AG09309 (cell line): Measurements from ENCODE around the gene CDK16.

ENCODE experiments used
- DNase-seq: peaks from one replicate; pipeline ENCODE4 v3.0.0-alpha.2; 2010; ENCODE audit warnings: low read depth
- H3K4me3 ChIP-seq: 2 replicates; pipeline ENCODE4 v1.5.1; 2011; ENCODE audit warnings: mild to moderate bottlenecking, low read depth, low read length, moderate library complexity; ENCODE audit not compliant: control insufficient read depth
- TF ChIP-seq, protein P1 (sequence below): IDR thresholded peaks from 2 replicates; pipeline ENCODE4 v1.5.1; 2011; ENCODE audit warnings: mild to moderate bottlenecking, low read depth, low read length, inconsistent platforms; ENCODE audit not compliant: insufficient read depth, control insufficient read depth; ENCODE audit errors: missing control alignments

Gene CDK16

DNA sequence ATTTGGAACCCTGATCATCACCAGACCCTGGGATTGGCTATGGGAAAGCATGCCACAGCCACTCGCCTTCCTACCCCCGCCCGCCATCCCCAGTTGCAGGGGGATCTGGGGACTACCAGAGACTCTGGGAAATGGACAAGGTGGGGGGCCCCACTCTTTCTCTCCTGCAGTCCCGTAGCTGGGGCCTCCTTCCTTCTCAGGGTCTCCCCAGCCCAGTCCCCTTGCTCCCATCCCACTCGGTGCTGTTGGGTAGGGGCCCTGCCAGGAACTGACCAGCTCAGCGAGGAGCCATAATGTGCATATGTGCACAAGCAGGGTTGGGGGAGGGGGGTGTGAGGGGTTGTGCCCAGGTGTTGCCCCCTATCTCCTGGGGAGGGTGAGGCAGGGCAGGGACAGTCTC lies 10.9 kb downstream of the CDK16 start:
- no peak for DNase-seq
- H3K4me3 ChIP-seq = no peak overlapping the region
- TF ChIP-seq, protein P1, sequence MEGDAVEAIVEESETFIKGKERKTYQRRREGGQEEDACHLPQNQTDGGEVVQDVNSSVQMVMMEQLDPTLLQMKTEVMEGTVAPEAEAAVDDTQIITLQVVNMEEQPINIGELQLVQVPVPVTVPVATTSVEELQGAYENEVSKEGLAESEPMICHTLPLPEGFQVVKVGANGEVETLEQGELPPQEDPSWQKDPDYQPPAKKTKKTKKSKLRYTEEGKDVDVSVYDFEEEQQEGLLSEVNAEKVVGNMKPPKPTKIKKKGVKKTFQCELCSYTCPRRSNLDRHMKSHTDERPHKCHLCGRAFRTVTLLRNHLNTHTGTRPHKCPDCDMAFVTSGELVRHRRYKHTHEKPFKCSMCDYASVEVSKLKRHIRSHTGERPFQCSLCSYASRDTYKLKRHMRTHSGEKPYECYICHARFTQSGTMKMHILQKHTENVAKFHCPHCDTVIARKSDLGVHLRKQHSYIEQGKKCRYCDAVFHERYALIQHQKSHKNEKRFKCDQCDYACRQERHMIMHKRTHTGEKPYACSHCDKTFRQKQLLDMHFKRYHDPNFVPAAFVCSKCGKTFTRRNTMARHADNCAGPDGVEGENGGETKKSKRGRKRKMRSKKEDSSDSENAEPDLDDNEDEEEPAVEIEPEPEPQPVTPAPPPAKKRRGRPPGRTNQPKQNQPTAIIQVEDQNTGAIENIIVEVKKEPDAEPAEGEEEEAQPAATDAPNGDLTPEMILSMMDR = no peak

DNA sequence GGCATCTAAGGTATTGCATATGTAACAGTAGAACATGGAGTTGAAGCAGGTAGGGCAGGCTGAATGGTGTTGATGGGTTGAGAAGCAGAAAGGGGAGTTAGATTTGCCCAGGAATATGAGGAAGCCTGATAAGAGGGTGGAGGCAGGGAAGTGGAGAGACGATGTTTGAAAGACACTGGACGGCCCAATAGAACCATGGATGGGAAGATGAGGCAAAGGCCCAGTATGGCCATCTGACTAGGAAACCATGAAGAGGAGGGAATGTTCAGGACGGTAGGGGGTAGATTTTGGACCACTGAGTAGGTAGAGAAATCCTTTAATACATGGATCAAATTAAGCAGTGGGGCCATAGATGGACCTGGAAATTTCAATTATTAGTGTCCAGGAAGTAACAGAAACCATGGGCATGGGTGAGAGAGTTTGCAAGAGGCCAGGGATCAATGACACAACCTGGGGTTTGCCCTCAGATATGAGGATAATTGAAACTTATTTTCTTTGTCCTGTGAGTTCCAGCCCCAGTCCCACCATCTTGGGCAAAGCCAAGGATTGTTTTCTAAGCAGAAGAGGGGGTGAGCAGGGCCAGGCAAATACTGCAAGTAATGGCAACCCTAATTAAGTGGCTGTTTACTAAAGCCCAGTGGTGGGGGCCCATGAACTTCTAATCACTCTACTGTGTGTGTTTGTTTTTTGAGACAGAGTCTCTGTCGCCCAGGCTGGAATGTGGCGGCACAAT lies 11.8 kb downstream of the CDK16 start:
- H3K4me3 ChIP-seq = no peak overlapping the region
- TF ChIP-seq, protein P1 = no peak
- no peak for DNase-seq

- DNase-seq = no peak
- no peak overlapping the region for H3K4me3 ChIP-seq
- TF ChIP-seq, protein P1 = no peak
Measured at GRCh38 chrX:47231167-47231566, 12.7 kb downstream of the CDK16 start.

DNA sequence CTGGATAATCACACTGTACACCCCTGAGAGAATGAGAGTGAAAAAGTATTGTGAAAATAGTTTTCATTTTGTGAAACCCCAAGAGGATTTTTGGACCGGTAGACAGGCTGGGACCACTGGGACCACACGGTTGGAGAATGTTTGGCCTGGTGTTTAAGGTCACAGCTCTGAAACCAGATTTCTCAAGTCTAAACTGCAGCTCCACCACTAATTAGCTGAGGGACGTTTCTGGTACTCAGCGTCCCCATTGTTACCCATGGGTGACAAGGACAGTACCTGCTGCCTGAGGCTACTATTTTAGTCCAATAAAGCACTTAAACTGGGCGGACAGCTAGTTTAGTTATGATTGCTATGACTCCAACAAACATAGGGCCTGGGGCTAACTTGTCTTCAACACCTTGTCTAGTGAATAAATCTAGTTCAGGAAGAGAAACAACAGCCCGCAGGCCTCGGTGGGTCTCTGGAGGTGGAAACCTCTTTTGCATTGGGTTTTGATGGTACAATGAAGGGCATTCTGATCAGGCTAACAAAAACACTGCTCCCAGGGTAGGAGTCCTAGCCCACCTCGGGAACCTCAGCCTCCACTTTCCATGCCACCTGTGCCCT lies 13.8 kb downstream of the CDK16 start:
- TF ChIP-seq, protein P1 = no peak
- peak overlapping the region; percentile 54 for H3K4me3 ChIP-seq
- DNase-seq = no peak

GRCh38 chrX:47232803-47233332 lies 14.4 kb downstream of the CDK16 start, which contains the start of gene USP11:
USP11 (plus strand) TSS chrX:47233009; CDS start chrX:47233044, 35 bp downstream.
- no peak for DNase-seq
- TF ChIP-seq, protein P1 = no peak

GRCh38 chrX:47233333-47234113 lies 15.0 kb downstream of the CDK16 start:
- peak overlapping the region; percentile 54 for H3K4me3 ChIP-seq
- peak; percentile 88 for DNase-seq
- TF ChIP-seq, protein P1 = no peak

More at GRCh38 chrX:47232803-47233332, 14.4 kb downstream of the CDK16 start, which contains the start of gene USP11:
- peak within 1 kb of the TSS; percentile 54 for H3K4me3 ChIP-seq
